Measurements from ENCODE around the gene XRCC6.

XRCC6 gene

DNA sequence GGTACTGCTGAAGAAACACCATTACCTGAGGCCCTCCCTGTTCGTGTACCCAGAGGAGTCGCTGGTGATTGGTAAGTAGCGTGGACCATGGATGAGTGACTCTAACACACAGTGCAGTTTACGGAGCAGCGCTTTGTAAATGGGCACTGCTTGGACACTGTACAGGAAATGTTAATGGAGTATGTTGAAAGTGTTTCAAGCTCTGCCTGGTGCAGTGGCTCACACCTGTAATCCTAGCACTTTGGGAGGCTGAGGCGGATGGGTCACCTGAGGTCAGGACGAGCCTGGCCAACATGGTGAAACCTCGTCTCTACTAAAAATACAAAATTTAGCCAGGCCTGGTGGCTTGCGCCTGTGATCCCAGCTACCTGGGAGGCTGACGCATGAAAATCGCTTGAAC lies 29.7 kb downstream of the XRCC6 start:
- H3K4me3 ChIP-seq (ENCODE audit: low read depth, low read length): no peak overlapping the region
- TF ChIP-seq CTCF (IDR thresholded peaks at IDR 0.05; ENCODE audit: borderline replicate concordance, insufficient read depth, low read depth, low read length): no peak

- no peak for TF ChIP-seq CTCF (IDR thresholded peaks at IDR 0.05; ENCODE audit: borderline replicate concordance, insufficient read depth, low read depth, low read length)
- no peak overlapping the region for H3K4me3 ChIP-seq (ENCODE audit: low read depth, low read length)
Observed at GRCh38 chr22:41654322-41654721, 33.2 kb downstream of the XRCC6 start.

GRCh38 chr22:41656556-41656955 lies 35.5 kb downstream of the XRCC6 start:
- no peak for TF ChIP-seq CTCF (IDR thresholded peaks at IDR 0.05; ENCODE audit: borderline replicate concordance, insufficient read depth, low read depth, low read length)
- H3K4me3 ChIP-seq (ENCODE audit: low read depth, low read length): no peak overlapping the region

DNA sequence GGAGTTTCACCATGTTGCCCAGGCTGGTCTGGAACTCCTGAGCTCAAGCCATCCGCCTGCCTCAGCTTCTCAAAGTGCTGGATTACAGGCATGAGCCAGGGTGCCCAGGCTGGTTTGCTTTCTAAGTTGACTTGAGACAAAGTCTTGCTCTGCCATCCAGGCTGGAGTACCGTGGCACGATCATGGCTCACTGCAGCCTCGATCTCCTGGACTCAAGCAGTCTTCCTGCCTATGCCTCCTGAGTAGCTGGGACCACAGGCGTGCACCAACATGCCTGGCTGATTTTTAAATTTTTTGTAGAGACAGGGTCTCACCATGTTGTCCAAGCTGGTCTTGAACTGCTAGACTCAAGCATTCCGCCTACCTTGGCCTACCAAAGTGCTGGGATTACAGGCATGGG lies 36.6 kb downstream of the XRCC6 start:
- no peak for TF ChIP-seq CTCF (IDR thresholded peaks at IDR 0.05; ENCODE audit: borderline replicate concordance, insufficient read depth, low read depth, low read length)
- H3K4me3 ChIP-seq (ENCODE audit: low read depth, low read length): no peak overlapping the region

DNA sequence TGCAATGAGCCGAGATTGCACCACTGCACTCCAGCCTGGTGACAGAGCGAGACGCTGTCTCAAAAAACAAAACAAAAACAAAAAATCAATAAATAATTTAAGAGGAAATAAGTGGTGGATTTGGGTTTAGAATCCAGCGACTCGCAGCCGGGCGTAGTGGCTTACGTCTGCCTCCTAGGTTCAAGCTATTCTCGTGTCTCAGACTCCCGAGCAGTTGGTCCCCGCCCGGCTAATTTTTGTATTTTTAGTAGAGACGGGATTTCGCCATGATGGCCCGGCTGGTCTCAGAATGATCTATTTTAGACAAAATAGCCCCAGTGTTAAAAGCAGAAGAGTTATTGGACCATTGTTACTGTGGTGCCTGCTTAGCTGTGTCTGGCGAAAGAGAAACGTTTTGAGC lies 37.8 kb downstream of the XRCC6 start:
- H3K4me3 ChIP-seq (ENCODE audit: low read depth, low read length): no peak overlapping the region
- no peak for TF ChIP-seq CTCF (IDR thresholded peaks at IDR 0.05; ENCODE audit: borderline replicate concordance, insufficient read depth, low read depth, low read length)

DNA sequence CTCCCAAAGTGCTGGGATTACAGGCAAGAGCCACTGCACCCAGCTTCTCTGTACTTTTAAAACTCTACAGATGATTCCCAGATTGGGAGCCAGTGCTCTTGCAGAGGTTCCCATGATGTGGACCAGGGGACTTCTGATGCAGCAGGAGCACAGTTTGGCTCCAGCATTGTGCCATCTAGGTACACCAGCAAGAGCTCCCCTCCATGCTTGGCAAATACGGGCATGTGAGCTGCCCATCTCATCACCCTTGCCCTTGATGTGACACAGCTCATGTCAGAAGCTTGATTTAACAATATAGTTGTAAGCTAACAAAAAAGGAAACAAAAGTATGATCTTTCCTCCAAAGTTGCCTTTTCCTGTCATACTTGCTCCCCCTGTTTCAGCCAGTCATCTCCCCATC lies 38.8 kb downstream of the XRCC6 start:
- no peak for TF ChIP-seq CTCF (IDR thresholded peaks at IDR 0.05; ENCODE audit: borderline replicate concordance, insufficient read depth, low read depth, low read length)
- no peak overlapping the region for H3K4me3 ChIP-seq (ENCODE audit: low read depth, low read length)

- TF ChIP-seq CTCF (IDR thresholded peaks at IDR 0.05; ENCODE audit: borderline replicate concordance, insufficient read depth, low read depth, low read length): no peak
- H3K4me3 ChIP-seq (ENCODE audit: low read depth, low read length): no peak overlapping the region
Observed at GRCh38 chr22:41660416-41660815, 39.3 kb downstream of the XRCC6 start.
